K562 (cell line): ENCODE data around the gene ABI3BP. TPM values are rescaled to one million over a fixed set of nuclear protein-coding genes. Genes with fewer than 3 reads are reported as not detected.

ENCODE experiments used
- ATAC-seq: fragments of 200-7000 bp; cut with Tn5 transposase; 3 replicates; pipeline ENCODE4 v1.9.1; 2020; ENCODE audit warnings: moderate library complexity
- BruUV-seq: library from RNA; stranded (reverse); fragments of 400-500 nt; replicated peaks from 2 replicates; lab custom pipeline; 2021; lab: Mats Ljungman, UMichigan
- CTCF ChIA-PET: fragments of 300-600 bp; formaldehyde crosslinking; extraction: SDS; loops from one replicate; lab custom pipeline; 2021; ENCODE audit warnings: low intra/inter-chr PET ratio; lab: Yijun Ruan, JAX
- POLR2A ChIA-PET: fragments of 300-600, 350-650 bp; sonication (Branson Sonifier 250); formaldehyde crosslinking; extraction: SDS; loops from one replicate; lab custom pipeline; 2021; ENCODE audit warnings: antibody characterized with exemption, inconsistent platforms; lab: Yijun Ruan, JAX
- DNase-seq, 4 experiments: peaks; one replicate each; pipeline versions ENCODE4 v3.0.0 to v3.0.0-alpha.2; 2011 to 2018; ENCODE audit warnings: low spot score in 3 of 4, mixed read lengths in 3 of 4; ENCODE audit errors: extremely low read depth in 1 of 4
- FAIRE-seq: peaks from 2 replicates; lab custom pipeline; 2011; peaks lifted over from hg19 to GRCh38; lab: Jason Lieb, UNC
- H2AFZ ChIP-seq: 2 replicates; pipeline ENCODE4 v1.6.0; 2011; ENCODE audit warnings: low read depth, low read length, control low read depth, inconsistent platforms
- H3K27ac ChIP-seq: fragments of 200-600 bp; 3 replicates; pipeline ENCODE4 v1.8.0; 2011; ENCODE audit warnings: low read depth, mild to moderate bottlenecking, control low read depth, inconsistent platforms, low read length, moderate library complexity, mixed read lengths; ENCODE audit errors: extremely low read depth
- H3K27me3 ChIP-seq, 2 experiments: fragments of 300-600 bp in 1 of 2; 2 replicates in 1 of 2; 3 replicates in 1 of 2; pipeline versions ENCODE4 v1.6.0 to v1.8.0; 2011; ENCODE audit warnings: inconsistent platforms in 2 of 2, low read length in 2 of 2, mild to moderate bottlenecking in 1 of 2, mixed read lengths in 1 of 2, moderate library complexity in 1 of 2; ENCODE audit not compliant: control insufficient read depth in 2 of 2, insufficient read depth in 2 of 2
- H3K36me3 ChIP-seq: fragments of 300-600 bp; 3 replicates; pipeline ENCODE4 v1.8.0; 2011; ENCODE audit warnings: mild to moderate bottlenecking, low read length, inconsistent platforms; ENCODE audit not compliant: control insufficient read depth, insufficient read depth
- H3K4me1 ChIP-seq, 2 experiments: fragments of 200-600 bp in 1 of 2; replicated peaks in 1 of 2; 2 replicates in 1 of 2; 3 replicates in 1 of 2; pipeline versions ENCODE4 v1.5.1 to v1.8.0; 2011; ENCODE audit warnings: inconsistent platforms in 2 of 2, low read length in 2 of 2, mild to moderate bottlenecking in 1 of 2, mixed read lengths in 1 of 2, moderate library complexity in 1 of 2; ENCODE audit not compliant: control insufficient read depth in 2 of 2, insufficient read depth in 2 of 2
- H3K4me2 ChIP-seq: 2 replicates; pipeline ENCODE4 v1.6.1; 2011; ENCODE audit warnings: low read length, control low read depth, inconsistent platforms, mixed read lengths; ENCODE audit not compliant: insufficient read depth
- H3K4me3 ChIP-seq: fragments of 200-600 bp; sonication (generic), shearing (Covaris generic); 2 replicates; pipeline ENCODE4 v1.5.1; 2016; ENCODE audit warnings: control low read depth, inconsistent platforms
- H3K79me2 ChIP-seq: fragments of 200-600 bp; 3 replicates; pipeline ENCODE4 v1.8.0; 2011; ENCODE audit warnings: low read length, inconsistent platforms; ENCODE audit not compliant: control insufficient read depth, insufficient read depth
- H3K9ac ChIP-seq, 2 experiments: 2 replicates each; pipeline versions ENCODE4 v1.6.0 to v1.6.1; 2011; ENCODE audit warnings: low read depth in 2 of 2, low read length in 2 of 2, control low read depth in 1 of 2, inconsistent platforms in 1 of 2, mild to moderate bottlenecking in 1 of 2, mixed read lengths in 1 of 2; ENCODE audit not compliant: insufficient read depth in 1 of 2
- H3K9me1 ChIP-seq: one replicate; pipeline ENCODE4 v1.6.0; 2011; ENCODE audit warnings: inconsistent platforms, mild to moderate bottlenecking, low read length, moderate library complexity; ENCODE audit not compliant: control insufficient read depth, insufficient read depth
- H3K9me3 ChIP-seq: replicated peaks from 2 replicates; pipeline ENCODE4 v1.5.1; 2011; ENCODE audit warnings: low read depth, low read length, inconsistent platforms; ENCODE audit not compliant: control insufficient read depth, insufficient read depth
- H4K20me1 ChIP-seq: replicated peaks from 2 replicates; pipeline ENCODE4 v1.6.1; 2011; ENCODE audit warnings: low read length, inconsistent platforms, mixed read lengths; ENCODE audit not compliant: control insufficient read depth, insufficient read depth
- CEBPG ChIP-seq, 3 experiments: fragments of 200-800 bp in 1 of 3; sonication (Bioruptor generic) in 1 of 3; sonication (generic) in 1 of 3; formaldehyde crosslinking in 1 of 3; IDR thresholded peaks in 2 of 3; conservative IDR thresholded peaks in 1 of 3; 2 replicates each; pipeline versions ENCODE4 v1.6.1 to v1.8.0; 2016 to 2022; ENCODE audit warnings: missing compliant biosample characterization in 2 of 3, missing genetic modification characterization in 2 of 3, mild to moderate bottlenecking in 1 of 3, missing genetic modification reagents in 1 of 3
- RAD51 ChIP-seq: fragments of 450-650 bp; IDR thresholded peaks from 2 replicates; pipeline ENCODE4 v1.7.1; 2016; ENCODE audit warnings: low read depth, mild to moderate bottlenecking, borderline replicate concordance
- ZNF217 ChIP-seq: sonication (generic); formaldehyde crosslinking; IDR thresholded peaks from 2 replicates; pipeline ENCODE4 v1.8.0; 2022; ENCODE audit warnings: mild to moderate bottlenecking, missing genetic modification reagents
- ZNF23 ChIP-seq: fragments of 250-450 bp; sonication (Bioruptor Pico); IDR thresholded peaks from 2 replicates; pipeline ENCODE4 v1.4.0; 2020; ENCODE audit warnings: mild to moderate bottlenecking
- ZNF699 ChIP-seq: fragments of 250-450 bp; sonication (Bioruptor Pico); IDR thresholded peaks from 2 replicates; pipeline ENCODE4 v1.8.0; 2021; ENCODE audit warnings: mild to moderate bottlenecking, moderate library complexity; ENCODE audit not compliant: insufficient replicate concordance
- WGBS: fragments of 100-300 bp; shearing (Covaris generic); methylation state at CpG from one replicate; pipeline ENCODE4 v1.1.6; 2016; ENCODE audit warnings: low coverage, mixed read lengths; ENCODE audit not compliant: insufficient coverage; ENCODE audit errors: missing lambda C conversion rate; 5-methylcytosine and 5-hydroxymethylcytosine counted together
- in situ Hi-C: fragments of 300-500 bp; cut with MboI; formaldehyde crosslinking; loops from 4 replicates; pipeline ENCODE4 v1.15.0; 2018; ENCODE audit warnings: inconsistent platforms, mixed read lengths
- intact Hi-C: fragments of 100-400 bp; cut with micrococcal nuclease; formaldehyde crosslinking; loops from 2 replicates; pipeline ENCODE4 v1.14.2; 2022
- polyA plus RNA-seq, 8 experiments: library from polyadenylated mRNA; depleted of rRNA in 4 of 8; stranded (reverse) in 5 of 8; unstranded in 3 of 8; fragments of >200 nt; fragmentation: Nextera tagmentation in 2 of 8; fragmentation: Illumina TruSeq in 1 of 8; extraction: Ambion mirVana in 2 of 8; extraction: Trizol in 1 of 8; gene quantifications; 2 replicates each; pipeline versions ENCODE4 v1.2.1 to v1.2.3, GENCODE V29; 2011 to 2014; ENCODE audit warnings: inconsistent platforms in 1 of 8, missing spikeins in 1 of 8
- total RNA-seq, 7 experiments: library from RNA; depleted of rRNA in 6 of 7; stranded (reverse); fragments of >200 nt in 6 of 7; fragmentation: Illumina TruSeq in 2 of 7; extraction: Trizol in 2 of 7; gene quantifications; 2 replicates each; pipeline versions ENCODE4 v1.2.1 to v1.2.3, GENCODE V29; 2011 to 2021; ENCODE audit warnings: low replicate concordance in 1 of 7

ABI3BP gene
- total and polyA plus RNA-seq, 9 of the 15 experiments (the other 6 are each of a cell fraction or from before 2014, with no cell fraction given): 0.01 to 0.24 (median 0.06) TPM; not detected in 5

GRCh38 chr3:100865442-100865841 is 127.8 kb downstream of the ABI3BP start:
- H3K4me1 ChIP-seq: no peaks in the 10 kb centered on the region
- in situ Hi-C loops: no loop called here
- no peaks in the 10 kb centered on the region for H3K27me3 ChIP-seq
- H3K79me2 ChIP-seq: no peaks in the 10 kb centered on the region
- H3K27ac ChIP-seq: no peak overlapping the region
- no peak overlapping the region for H3K4me2 ChIP-seq
- 8% methylated on average over 1 of the region's 1 CpG for WGBS
- H3K9me3 ChIP-seq: no peaks in the 10 kb centered on the region
- ChIA-PET POLR2A (interaction anchor here (0.6 kb wide), 1 partner anchor 67 kb away, joined by 3 read pairs; no protein-coding TSS in a partner anchor), CTCF (no interaction called here)
- BruUV-seq: no TSS peak
- H2AFZ ChIP-seq: no peak overlapping the region
- TF ChIP-seq RAD51 (no peak), CEBPG (CRISPR knock-in tag; IDR thresholded peaks at IDR 0.05) (no peak), CEBPG (tag; conservative IDR thresholded peaks at IDR 0.05 in 1 of 2, IDR thresholded peaks at IDR 0.05 in 1 of 2) (no peak), ZNF23 (CRISPR knock-in tag) (no peak), ZNF217 (no peak), ZNF699 (CRISPR knock-in tag) (no peak)
- FAIRE-seq (no peak), ATAC-seq (no peak), DNase-seq (no peak)
- H3K9ac ChIP-seq: no peak overlapping the region
- H3K4me3 ChIP-seq: no peak overlapping the region
- H4K20me1 ChIP-seq: no peaks in the 10 kb centered on the region
- no peaks in the 10 kb centered on the region for H3K36me3 ChIP-seq
- H3K9me1 ChIP-seq: no peaks in the 10 kb centered on the region
- intact Hi-C loops: no loop called here
